Lung (tissue), 12 donors: ENCODE results near the gene SLC30A3. TPM values are rescaled to one million over a fixed set of nuclear protein-coding genes. Genes with fewer than 3 reads are reported as not detected.

Experiments
- ATAC-seq: fragments of 200-7000 bp; cut with Tn5 transposase; one replicate; pipeline ENCODE4 v1.9.1; 2020; ENCODE audit warnings: moderate number of reproducible peaks; ENCODE audit not compliant: insufficient read depth, low FRiP score
- DNase-seq, 3 donors: peaks; one replicate each; pipeline ENCODE4 v3.0.0-alpha.2; 2013 to 2017
- H3K27ac ChIP-seq, 2 donors: one replicate each; pipeline ENCODE4 v1.5.1; 2013; ENCODE audit warnings: mild to moderate bottlenecking in 2 of 2, moderate library complexity in 2 of 2, control low read depth in 1 of 2, inconsistent platforms in 1 of 2, low read depth in 1 of 2, low read length in 1 of 2
- H3K27me3 ChIP-seq, 3 donors: one replicate each; pipeline ENCODE4 v1.5.1; 2013; ENCODE audit warnings: low read length in 2 of 3; ENCODE audit not compliant: control insufficient read depth in 3 of 3, insufficient read depth in 3 of 3
- H3K36me3 ChIP-seq, 4 donors: one replicate each; pipeline ENCODE4 v1.5.1; 2013; ENCODE audit warnings: low read length in 4 of 4, mild to moderate bottlenecking in 1 of 4, moderate library complexity in 1 of 4; ENCODE audit not compliant: control insufficient read depth in 4 of 4, insufficient read depth in 4 of 4
- H3K4me1 ChIP-seq, 5 donors: one replicate each; pipeline ENCODE4 v1.5.1; 2013; ENCODE audit warnings: low read length in 5 of 5, mild to moderate bottlenecking in 2 of 5, moderate library complexity in 1 of 5; ENCODE audit not compliant: control insufficient read depth in 5 of 5, insufficient read depth in 5 of 5
- H3K4me3 ChIP-seq: one replicate; pipeline ENCODE4 v1.5.1; 2013; ENCODE audit warnings: mild to moderate bottlenecking, control low read depth, moderate library complexity
- H3K9ac ChIP-seq, 2 donors: one replicate each; pipeline ENCODE4 v1.5.1; 2013; ENCODE audit warnings: low read length in 2 of 2, control low read depth in 1 of 2; ENCODE audit not compliant: insufficient read depth in 1 of 2
- H3K9me3 ChIP-seq, 4 donors: one replicate each; pipeline ENCODE4 v1.5.1; 2013; ENCODE audit warnings: low read length in 3 of 4, mild to moderate bottlenecking in 1 of 4, moderate library complexity in 1 of 4; ENCODE audit not compliant: control insufficient read depth in 4 of 4, insufficient read depth in 3 of 4
- WGBS, 2 donors: extraction: QIAGEN DNeasy Blood & Tissue Kit; methylation state at CpG; one replicate each; pipeline ENCODE4 v1.1.7; 2013; 5-methylcytosine and 5-hydroxymethylcytosine counted together
- polyA plus RNA-seq, 2 donors: library from polyadenylated mRNA; stranded (reverse); fragments of 200-250 nt; gene quantifications; one replicate each; pipeline ENCODE4 v1.2.1, GENCODE V29; 2013
- total RNA-seq, 2 donors: library from RNA; depleted of rRNA in 1 of 2; stranded (reverse); fragments of >200 nt in 1 of 2; gene quantifications; one replicate each; pipeline ENCODE4 v1.2.1, GENCODE V29; 2014 to 2021
- TF ChIP-seq, protein P1 (sequence below): IDR thresholded peaks from 2 replicates; pipeline ENCODE4 v1.5.1; 2012; ENCODE audit warnings: mild to moderate bottlenecking; ENCODE audit errors: control extremely low read depth, extremely low read depth
- donor health status: control.
- donor health status: control.
- donor health status: Bipolar disorder and iron deficiency.
- donor health status: healthy.
- donor health status: DM: yes; HTN: yes; CAD: no.

Gene SLC30A3
- total and polyA plus RNA-seq, 4 donors = 0.11 to 0.77 (median 0.34) TPM

GRCh38 chr2:27206346-27206745, 56.5 kb downstream of the SLC30A3 start:
- WGBS, 2 donors = 92 to 98% methylated on average over 6 of the region's 6 CpGs
- DNase-seq = no peak
- Histone ChIP-seq H3K36me3 (peaks cover 3 to 60% (median 24%) of the 10 kb centered on the region in 4 donors), H3K4me3 (no peak overlapping the region), H3K27me3 (no peaks in the 10 kb centered on the region), H3K27ac (no peak overlapping the region), H3K4me1 (peaks cover 0 to 5% (median 0%) of the 10 kb centered on the region in 5 donors), H3K9ac (no peak overlapping the region), H3K9me3 (no peaks in the 10 kb centered on the region)
- ATAC-seq = no peak
- TF ChIP-seq, protein P1, sequence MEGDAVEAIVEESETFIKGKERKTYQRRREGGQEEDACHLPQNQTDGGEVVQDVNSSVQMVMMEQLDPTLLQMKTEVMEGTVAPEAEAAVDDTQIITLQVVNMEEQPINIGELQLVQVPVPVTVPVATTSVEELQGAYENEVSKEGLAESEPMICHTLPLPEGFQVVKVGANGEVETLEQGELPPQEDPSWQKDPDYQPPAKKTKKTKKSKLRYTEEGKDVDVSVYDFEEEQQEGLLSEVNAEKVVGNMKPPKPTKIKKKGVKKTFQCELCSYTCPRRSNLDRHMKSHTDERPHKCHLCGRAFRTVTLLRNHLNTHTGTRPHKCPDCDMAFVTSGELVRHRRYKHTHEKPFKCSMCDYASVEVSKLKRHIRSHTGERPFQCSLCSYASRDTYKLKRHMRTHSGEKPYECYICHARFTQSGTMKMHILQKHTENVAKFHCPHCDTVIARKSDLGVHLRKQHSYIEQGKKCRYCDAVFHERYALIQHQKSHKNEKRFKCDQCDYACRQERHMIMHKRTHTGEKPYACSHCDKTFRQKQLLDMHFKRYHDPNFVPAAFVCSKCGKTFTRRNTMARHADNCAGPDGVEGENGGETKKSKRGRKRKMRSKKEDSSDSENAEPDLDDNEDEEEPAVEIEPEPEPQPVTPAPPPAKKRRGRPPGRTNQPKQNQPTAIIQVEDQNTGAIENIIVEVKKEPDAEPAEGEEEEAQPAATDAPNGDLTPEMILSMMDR = no peak

GRCh38 chr2:27205206-27205605, 57.6 kb downstream of the SLC30A3 start:
- DNase-seq (no peak), ATAC-seq (no peak)
- Histone ChIP-seq H3K9me3 (no peaks in the 10 kb centered on the region), H3K36me3 (peaks cover 3 to 70% (median 24%) of the 10 kb centered on the region in 4 donors), H3K27ac (no peak overlapping the region), H3K4me3 (no peak overlapping the region), H3K27me3 (no peaks in the 10 kb centered on the region), H3K4me1 (no peaks in the 10 kb centered on the region), H3K9ac (no peak overlapping the region)
- 88 to 89% methylated on average over 8 of the region's 8 CpGs for WGBS, 2 donors
- TF ChIP-seq, protein P1 = no peak

DNA sequence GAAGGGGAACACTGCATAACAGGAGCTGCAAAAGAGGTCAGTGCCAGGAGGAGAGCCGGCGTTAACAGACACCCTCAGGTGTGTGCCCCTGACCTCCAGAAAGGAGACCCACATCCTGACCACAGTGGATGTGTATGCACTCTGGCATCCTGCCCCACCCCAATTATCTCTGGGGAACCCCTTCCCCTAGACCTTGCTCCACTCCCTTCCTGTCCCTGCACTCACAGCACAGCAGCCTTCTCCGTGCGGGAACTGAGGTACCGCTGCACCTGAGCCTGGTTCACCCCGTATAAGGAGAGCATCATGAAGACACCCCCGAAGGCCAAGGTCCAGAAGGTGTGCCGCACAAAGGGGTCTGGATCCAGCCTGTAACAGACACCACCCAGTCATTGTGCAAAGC, 58.3 kb downstream of the SLC30A3 start:
- no peaks in the 10 kb centered on the region for H3K27me3 ChIP-seq
- H3K27ac ChIP-seq = no peak overlapping the region
- ATAC-seq (no peak), DNase-seq (no peak)
- H3K9me3 ChIP-seq = no peaks in the 10 kb centered on the region
- no peak overlapping the region for H3K9ac ChIP-seq
- peaks cover 3 to 72% (median 24%) of the 10 kb centered on the region in 4 donors for H3K36me3 ChIP-seq
- no peak overlapping the region for H3K4me3 ChIP-seq
- TF ChIP-seq, protein P1 = no peak
- WGBS, 2 donors = 95 to 96% methylated on average over 8 of the region's 8 CpGs
- no peaks in the 10 kb centered on the region for H3K4me1 ChIP-seq

- 90 to 95% methylated on average over 9 of the region's 9 CpGs for WGBS, 2 donors
- H3K36me3 ChIP-seq = peaks cover 3 to 67% (median 24%) of the 10 kb centered on the region in 4 donors
- no peaks in the 10 kb centered on the region for H3K9me3 ChIP-seq
- TF ChIP-seq, protein P1 = no peak
- H3K27ac ChIP-seq = no peak overlapping the region
- no peak overlapping the region for H3K4me3 ChIP-seq
- no peaks in the 10 kb centered on the region for H3K4me1 ChIP-seq
- DNase-seq = no peak
- no peak overlapping the region for H3K9ac ChIP-seq
- H3K27me3 ChIP-seq = no peaks in the 10 kb centered on the region
- ATAC-seq = no peak
These were observed 59.1 kb downstream of the SLC30A3 start for GRCh38 chr2:27203741-27204140.
